Stimulated activated CD4-positive, alpha-beta T cell treated with anti-CD3 and anti-CD28 coated beads, Interleukin-12 subunit alpha, Interleukin-12 subunit beta, amount 100 ng/mL, for 48 hours (primary cell): Measurements from ENCODE around the gene NUP188.

Experiments used
- DNase-seq, 3 donors: peaks; one replicate each; pipeline ENCODE4 v3.0.0-alpha.2; 2020; ENCODE audit warnings: low read depth in 2 of 3, low spot score in 1 of 3

NUP188 gene

DNA sequence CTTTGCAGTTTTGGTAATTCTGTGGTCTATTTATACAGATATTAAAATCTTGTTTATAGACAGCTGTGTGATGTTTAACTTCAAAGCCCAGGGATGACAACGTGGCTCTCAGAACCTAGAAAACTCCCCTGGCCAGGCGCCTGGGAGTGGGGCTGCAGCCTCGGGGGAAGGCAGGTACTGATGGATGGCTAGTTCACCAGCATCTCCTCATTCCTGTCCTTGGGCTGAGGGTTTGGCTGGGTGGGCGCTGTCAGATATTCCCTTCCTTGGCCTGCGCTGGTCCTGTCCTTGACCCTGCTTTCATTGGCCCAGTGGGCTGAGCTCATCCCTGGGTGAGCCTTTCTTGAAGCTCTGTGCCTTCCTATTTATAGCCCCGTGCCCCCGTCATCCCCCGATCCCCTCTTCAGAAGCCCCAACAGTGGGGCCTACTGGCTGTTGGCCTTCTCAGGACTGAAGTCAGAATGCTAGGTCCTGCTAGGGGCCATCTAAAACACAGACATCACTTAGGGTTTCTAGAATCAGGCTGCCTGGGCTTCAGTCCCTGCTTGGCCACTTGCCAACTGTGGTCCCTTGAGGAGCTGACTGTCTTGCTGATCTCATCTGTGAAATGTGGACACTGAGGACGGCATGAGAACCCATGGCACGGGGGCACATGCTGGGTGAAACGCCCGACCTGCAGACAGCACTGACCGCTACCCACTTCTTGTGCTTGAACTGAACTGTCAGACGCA, 59.7 kb downstream of the NUP188 start:
- DNase-seq: no peak

DNA sequence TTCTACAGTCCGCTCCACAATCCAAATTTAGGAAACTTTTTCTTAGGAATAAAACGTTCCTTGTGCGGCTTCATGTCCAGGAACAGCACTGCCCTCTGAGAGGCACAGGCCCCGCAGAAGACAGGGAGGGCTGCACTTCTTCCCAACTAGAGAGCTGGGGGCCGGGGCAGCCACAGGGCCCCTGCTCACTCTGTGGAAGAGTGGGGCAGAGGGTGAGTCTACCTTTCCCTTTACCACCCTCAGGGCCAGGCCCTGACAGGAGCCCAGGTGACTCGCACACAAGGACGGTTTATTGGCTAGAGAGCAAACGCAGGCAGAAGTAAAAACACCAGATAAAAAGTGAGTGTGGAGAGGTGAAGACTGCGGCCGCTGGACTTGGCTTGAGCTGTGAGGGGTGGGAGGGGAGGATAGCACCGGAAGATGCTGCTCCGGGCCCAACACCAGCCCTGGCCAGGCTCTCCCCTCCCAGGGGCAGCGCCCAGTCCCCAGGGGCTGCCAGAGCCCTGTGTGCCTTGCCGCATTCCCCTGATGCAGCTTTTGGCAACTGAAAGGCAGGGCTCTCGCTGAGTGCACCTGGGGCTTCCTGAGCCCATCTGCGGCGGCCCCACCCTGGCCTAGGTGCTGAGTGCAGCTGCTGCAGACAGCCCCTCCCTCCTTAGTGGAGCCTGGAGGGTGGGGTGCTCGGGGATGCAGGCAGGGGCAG, 60.4 kb downstream of the NUP188 start:
- DNase-seq: no peak

DNA sequence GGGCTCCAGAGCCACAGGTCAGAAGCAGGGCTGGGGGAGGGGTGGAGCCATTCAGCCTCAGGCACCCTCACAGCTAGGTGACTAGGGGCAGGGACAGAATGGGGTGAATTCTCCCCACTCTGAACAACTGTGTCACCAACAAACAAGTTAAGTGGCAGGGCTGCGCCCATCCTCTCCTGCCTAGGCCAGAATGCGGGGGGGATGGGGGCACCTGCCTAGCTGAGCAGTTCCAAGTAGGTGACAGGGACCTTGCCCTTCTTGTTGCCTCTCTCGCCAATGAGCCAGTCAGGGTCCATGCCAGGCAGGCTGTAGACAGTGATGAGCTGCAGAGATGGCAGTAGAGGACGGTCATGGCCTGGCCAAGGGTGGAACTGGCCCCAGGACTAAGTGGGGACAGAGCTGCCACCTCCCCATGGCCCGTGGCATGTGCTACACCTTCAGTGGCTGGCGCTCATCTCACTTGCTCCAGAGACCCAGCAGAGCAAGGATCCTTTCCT, 61.0 kb downstream of the NUP188 start:
- no peak for DNase-seq

DNA sequence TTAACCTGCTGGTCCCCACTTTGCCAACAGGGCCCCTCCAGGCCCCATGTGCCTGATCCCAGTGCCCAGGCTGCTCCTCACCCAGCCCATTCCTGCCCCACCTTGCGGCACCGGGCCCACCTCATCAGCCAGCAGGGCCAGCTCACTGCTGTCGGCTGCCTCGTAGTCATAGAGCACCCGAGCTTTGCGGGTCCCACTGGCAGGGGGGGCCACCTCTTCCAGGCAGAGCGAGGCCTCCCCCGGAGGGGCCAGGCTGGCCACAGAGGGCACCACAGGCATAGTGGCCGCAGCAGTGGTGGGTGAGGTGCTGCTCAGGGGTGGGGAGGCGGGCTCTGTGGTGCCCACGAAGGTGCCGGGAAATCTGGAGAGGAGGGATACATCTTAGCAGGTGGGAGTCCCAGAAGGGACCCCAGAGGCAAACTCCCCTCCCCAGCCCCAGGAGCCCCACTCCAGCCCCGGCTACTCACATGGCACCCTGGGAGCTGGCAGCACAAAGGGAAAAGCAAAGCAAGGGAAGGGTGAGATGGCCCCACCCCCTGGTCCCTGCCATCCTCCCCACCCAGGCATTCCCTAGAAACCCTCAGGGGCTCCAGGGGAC, 61.6 kb downstream of the NUP188 start:
- DNase-seq: no peak

DNA sequence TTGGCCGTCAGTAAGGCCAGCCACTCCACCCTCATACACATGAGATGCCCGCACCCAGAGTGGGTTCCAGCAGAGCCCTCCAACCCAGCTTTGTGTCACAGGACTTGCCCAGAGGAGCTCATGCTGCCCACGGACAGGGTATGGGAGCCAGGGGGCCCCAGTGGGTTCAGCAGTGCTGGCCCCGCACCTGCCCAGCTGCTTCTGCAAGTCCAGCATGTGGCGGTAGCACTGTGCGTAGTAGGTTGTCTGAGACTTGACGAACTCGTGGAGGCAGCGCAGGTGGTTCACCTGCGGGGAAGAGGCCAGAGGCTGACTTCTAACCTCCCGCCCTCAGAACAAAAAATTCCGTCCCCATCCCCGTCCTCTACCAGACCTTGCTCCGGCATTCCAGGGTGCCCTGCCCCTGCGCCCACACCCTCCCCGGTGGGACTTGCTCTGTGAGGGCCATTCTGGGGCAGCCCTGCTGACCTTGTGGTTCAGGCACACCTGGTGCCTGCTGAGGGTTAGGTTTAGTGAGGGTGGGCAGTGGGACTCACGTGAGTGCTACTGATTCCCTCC, 62.2 kb downstream of the NUP188 start:
- DNase-seq: no peak

DNA sequence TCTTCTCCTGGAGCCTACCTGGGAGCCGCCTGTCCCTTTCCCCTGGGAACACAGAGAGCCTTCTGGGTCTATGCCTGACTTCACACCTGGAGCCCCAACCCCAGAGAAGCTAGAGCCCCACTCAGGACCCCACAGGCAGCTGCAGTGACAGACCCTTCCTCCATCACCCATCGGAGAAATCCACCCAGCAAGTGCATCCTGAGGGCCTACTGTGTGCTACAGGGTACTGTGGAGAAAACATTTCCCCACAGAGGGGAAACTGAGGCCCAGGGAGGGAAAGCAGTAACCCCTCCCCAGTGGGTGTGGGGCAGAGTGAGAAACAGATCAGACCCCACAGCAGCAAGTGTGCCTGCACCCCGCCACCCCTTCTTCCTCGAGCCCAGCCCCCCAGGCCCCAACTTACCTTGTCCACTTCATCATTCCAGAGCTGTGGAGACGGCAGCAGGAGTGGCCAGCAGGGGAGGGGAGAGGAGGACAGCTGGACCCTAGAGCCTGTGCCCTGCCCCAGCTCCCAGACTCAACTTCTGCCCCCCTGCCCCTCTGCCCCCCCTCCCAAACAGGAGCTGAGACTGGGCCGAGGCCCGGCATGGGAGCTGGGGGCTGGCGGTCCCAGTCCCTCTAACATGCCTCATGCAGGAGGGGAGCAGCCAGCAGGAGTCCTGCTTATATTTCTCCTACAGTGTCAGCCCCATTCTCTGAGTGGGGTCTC, 62.9 kb downstream of the NUP188 start:
- DNase-seq: no peak

DNA sequence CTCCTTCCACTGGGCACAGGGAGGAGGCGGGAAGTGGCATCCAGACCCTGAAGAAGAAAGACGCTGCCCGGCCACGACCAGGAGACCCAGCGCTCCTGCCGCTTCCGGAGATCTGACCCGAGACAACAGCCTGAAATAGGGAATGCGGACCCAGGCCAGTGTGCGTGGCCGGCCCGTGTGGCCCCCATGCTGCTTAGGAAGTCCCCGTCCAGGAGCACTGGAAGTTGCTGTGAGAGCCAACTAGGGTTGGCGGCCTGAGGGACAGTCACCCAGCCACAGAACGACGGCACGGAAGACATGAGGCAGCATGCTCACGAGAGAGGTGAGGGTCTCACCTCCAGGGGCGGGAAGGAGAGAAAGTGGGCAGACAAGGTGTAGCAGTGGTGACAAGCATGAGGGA, 63.7 kb downstream of the NUP188 start:
- DNase-seq: no peak

DNA sequence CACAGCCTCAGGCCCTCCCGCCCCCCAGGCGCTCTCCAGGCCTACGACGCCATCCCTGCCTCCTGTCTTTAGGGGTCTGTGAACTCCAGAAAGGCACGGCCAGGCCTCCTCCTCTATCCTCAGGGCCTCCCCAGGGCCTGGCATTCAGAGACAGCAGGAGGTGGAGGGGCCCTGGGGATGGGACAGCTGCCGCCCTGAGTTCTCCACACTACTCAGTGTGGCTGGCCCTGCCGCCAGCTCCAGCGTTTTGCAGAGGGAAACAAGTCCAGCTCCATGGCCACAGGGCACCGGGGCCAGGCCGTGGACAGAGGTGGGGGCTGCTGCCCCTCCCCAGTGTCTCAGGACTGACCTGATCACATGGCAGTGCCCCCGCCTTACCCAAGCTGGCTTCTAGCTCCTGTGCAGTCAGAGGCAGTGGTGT, 64.3 kb downstream of the NUP188 start:
- DNase-seq: no peak

DNA sequence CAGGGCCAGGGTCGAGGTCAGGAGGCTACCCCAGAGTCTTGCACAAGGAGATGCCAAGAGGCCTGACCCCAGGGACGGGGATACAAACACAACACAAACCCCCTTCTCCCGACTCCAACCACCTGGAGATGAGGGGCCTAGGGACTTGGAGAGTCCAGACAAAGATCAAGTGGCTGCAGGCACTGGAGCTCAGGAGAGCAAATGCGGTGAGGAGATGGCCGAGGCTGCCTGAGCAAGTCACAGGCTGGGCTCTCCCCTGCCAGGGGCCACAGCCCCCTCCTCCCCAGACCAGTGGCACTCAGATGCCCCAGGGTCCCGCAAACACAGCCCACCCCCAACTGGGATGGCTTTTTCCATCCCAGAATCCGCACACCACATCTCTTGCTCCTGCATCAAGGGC, 64.8 kb downstream of the NUP188 start:
- DNase-seq: no peak

DNA sequence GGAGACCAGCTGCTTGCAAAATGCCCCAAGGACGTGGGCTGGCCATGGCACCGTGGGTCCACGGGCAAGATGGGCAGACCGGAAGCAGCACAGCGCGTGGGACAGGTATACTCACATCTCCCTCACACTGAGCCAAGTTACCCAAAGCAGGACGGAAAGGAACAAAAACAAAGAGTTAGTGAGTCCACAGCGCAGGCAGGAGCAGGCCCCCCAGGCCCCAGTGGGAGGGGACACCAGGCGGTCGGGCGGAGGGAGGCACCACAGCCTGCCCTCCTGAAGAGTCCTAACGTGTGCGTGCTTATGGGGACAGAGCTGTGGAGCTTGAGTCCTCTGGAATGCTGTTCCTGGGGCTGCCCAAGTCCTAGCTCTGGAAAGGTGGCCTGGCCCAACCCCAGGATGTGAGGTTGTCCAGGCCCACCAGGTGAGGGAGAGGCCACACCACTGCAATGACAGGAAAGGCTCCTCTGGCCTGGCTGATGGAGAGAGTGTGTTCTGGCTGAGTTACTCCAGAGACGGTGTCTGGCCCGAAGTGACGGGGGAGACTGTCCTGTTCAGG, 65.5 kb downstream of the NUP188 start:
- DNase-seq: no peak

DNA sequence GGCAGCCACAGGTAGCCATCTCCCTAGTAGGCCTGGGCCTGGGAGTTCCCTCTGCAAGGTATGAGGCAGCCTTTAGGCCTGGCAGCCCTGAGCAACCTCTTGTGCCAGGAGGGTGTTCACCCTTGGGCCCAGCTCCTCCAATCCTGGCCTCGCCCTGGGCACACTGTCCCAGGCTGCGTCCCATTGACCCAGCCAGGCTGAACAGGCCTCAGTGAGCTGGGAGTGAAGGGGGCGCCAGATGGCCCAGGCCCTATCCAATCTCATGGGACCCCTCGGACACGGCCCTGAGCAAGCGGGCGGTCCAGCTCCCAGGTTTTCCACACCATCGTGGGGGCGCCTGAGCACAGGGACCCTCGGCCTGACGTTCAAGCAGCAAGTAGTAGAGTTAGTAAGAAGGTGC, 66.2 kb downstream of the NUP188 start:
- no peak for DNase-seq

DNA sequence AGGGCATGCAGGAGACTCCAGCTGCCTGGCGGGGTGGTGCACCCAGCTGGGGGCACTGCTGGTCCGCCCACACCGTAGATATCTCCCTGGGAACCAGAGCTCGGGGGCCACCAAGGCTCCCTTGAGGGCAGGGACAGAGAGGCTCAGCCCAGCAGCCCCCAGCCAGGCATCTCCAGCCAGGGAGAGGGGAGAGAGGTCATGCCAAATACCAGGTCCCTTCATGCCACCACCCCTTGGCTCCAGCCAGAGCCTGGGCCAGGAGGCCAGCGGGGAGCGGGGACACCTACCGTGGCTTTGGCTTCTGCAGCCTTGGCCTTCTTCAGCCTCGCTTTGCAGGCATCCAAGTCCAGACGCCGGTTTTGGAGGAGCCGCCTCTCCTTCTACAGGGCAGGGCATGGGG, 66.6 kb downstream of the NUP188 start:
- DNase-seq: no peak

DNA sequence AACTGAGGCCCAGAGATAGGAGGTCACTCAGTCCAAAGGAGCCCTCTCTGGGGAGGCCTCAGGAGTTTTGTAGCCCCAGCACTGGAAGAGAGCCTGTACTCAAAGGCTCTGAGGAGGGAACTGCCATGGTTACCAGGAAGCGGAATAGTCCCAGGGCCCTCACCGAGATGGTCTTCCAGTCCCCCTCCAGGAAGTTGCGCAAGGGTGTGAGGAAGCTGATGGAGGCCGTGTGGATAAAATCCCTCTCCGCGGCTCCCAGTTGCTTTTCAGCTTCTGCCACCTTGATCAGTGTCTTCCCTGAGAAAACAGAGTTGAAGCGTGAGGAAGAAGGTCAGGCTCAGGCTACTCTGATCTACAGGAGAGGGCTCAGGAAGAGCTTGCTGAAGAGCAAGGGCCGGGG, 67.1 kb downstream of the NUP188 start:
- DNase-seq: no peak

DNA sequence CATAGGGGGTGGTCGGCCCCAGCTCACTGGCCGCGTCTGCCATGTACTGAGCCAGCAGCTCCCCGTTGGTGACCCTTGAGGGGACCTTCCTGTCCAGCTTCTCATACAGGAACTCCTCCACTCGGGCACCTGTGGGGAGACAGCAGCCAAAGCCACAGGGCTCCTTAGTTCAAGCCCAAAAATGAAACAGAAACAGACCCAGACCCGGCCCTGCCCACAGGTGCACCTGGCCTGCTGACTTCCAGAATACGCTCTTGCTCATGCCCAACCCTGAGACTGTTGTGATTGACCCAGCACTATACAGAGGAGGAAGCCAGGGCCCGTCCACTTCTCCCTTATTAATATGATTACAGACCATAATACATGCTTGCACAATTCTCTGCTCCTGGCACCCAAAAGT, 73.6 kb downstream of the NUP188 start:
- DNase-seq: no peak

DNA sequence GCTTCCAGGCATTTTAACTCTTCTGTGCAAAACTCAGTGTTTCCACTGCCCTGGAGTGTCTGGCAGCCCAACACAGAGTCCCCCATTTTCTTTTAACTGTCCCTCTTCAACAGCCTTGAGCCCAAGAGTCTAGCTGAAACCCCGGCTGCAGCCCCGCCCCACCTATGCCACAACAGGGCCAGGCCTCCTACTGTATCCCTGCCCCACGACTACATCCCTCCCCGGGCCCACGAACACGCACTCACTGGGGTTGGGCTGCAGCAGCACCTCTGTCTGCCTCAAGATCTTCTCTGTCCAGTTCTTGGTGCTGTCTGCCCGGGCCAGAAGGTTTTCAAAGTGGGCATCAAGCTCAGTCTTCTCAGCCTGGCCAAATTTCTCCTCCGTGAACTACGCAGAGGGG, 74.5 kb downstream of the NUP188 start:
- DNase-seq: no peak

DNA sequence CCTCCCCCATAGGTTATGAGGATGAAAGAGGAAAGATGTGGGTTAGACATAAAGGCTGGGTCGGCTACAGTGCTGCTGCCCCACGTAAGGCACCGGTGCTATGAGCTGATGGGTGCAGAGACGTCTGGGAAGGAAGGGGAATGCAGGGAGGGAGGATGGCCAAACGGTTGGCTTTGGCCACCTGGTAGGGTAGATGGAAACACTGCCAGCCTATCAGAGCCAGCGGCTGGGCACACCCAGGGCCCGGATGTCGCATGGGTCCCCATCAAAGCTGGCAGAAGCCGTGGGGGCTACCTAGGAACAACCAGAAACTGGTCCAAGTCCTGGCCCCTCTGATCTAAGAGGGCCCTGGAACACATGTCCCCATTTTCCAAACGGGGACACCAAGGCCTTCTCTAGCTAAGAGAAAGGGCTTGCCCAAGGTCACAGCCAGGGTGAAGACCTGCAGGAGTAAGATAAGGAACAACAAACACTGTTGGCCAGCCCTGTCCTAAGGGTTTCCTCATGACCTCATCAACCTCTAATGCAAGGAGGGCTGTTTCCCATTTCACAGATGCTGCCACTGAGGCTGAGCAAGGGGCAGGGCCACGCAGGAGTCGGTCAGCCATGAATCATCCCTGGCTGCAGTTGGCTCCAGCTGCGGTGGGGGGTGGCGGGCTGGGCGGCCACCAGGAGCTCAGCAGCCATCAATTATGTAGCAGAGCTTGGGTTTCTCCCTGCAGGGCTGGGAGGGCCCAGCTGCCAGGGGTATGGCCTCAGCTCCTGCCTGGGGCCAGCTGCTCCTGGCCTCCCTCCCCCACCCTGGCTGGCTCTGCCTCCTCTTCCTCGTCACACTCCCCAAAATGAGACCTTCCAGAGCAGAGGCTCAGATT, 75.8 kb downstream of the NUP188 start:
- no peak for DNase-seq

DNA sequence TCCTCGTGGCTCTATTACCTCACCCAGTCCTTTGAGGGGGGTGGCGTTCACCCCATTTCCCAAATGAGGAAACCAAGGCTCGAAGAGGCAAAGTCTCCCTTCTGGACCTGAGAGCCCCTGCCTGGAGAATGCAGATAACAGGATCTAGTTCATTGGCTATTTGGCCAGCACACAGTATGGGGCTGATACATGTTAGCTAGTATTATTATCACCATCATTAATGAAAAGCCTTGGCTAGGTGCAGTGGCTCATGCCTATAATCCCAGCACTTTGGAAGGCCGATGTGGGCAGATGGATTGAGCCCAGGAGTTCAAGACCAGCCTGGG, 76.4 kb downstream of the NUP188 start:
- DNase-seq: no peak

DNA sequence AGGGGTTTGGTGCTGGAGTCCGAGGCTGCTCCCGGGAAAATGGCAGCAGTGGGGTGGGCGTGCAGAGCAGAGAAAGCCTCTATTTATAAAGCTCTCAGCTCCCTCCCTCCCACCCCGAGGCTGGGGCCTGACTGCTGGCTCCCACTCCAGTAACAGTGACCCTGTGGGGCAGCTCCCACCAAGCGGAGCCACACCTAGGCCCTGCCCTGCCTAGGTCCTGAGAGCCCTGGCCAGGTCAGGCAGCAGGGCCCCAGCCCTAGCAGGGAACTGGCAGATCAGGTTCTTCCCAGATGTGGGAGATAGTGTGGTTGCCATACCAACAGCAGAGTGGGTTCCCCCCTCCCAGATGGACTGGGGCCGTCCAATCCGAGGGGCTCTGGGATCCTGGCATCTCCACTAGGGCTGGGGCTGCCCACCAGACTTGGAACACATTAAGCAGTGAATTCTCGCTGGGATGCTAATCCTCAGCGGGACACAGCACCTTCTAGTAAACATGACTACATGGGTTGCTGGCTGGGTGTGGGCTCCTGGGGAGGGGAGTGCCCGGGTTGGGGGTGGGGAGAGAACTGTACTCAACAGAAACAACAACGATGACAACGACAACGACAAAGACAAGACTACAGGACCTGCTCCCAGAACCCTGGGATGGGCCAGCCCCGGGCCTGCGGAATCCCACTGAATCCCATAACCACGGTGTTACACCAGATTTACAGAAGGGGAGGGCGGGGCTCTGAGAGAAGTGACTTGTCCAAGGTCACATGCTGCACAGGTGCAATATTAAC, 79.1 kb downstream of the NUP188 start:
- DNase-seq: no peak

DNA sequence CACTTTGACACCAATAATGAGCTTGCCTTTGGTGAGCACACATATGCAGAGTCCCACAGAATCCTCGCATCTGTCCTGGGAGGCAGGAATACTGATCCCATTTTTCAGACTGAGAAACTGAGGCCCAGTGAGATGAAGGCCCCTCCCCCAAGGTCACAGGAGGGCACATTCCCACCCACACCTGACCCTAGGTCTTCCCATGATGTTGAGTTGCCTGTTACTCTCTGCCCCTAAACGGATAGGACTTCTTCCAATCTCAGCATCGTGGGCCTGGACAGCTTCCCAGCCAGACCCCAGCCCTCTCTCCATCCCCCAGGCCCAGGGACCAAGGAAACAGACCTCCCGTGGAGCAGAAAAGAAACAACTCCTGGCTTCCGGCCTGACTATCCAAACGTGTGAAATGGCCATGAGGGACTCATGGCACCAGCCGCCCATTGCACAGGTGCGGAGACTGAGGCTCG, 79.8 kb downstream of the NUP188 start:
- no peak for DNase-seq
